Suppressor macrophage treated with lipopolysaccharide for 4 hours (primary cell): ENCODE measurements around the gene CISD1.

Experiments
- DNase-seq: peaks from one replicate; pipeline ENCODE4 v3.0.0-alpha.2; 2020

The CISD1 gene

DNA sequence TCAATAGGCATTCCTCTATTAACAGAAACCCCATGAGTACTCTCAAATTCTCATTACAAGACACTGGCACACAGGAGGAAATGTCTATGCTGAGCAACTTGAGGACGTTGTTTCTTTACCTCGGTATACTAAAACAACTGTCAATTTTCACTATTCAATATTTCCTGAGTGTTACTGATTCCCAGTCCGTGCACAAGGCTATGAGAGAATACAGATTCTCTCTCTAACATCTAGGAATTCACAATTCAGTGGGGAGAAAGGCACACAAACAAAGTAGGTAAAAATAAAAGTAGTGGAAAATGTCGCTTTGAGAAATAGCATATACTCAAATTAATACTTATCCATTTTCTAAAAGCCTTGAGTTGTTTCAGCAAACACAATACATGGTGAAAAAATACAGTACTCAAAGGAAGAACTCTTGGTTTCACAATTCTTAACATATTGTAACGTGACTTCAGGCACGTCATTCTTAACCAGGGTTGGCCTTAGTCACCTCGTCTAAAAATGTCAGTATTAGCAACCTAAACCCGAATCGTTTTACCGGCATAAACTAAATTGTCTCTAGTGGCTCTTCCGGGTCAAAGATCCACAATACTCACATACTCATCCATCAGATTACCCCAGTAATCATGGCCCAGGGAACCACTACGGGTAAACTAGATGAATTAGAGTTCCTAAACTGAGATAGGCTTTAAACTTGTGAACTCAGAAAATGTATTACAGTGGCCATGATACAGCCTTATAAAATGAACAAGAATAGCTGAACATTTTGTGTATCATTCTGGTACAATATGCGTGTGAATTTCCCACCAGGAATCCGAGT is 2.7 kb upstream of the CISD1 start:
- peak; percentile 93 for DNase-seq

DNA sequence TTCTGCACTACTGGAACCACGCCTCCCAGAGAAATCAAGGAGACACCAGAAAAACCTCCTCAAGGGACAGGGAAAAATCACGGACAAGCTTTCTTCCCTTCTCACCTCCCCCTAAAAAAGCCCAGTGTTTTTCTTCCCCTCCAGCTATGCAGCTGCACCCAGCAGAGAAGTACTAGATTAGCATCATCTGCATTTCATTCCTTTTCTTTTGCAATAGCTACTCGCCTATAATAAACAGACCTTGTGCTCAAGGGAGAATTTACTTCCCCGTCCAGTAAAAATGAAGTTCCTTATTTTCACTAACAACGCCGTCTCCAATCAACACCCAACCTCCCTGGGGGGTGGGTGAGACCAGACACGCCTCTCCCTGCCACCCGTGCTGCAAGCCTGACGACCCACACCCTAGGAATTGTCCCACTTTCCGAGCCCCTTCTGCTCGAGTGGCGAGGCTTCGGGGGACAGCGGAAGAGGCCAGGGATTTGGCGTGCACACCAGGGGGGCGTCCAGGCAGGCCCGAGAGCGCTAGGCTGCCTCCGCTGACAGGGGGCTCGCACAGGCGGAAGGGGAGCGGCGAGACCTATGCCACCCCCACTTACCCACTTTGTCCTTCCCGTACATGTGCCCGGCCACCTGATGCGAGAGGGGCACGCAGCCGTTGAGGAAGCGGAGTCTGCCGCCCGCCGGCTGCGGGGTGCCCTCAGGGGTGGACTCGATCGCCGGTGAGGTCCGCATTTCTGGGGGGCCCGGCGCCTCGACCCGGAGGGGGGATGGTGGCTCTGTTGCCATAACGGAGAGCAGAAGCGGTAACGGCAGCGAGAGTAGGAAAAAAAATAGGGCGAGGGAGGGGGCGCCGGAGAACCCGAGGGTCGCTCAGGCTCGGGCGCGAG is 1.9 kb upstream of the CISD1 start:
- peak; percentile 90 for DNase-seq

DNA sequence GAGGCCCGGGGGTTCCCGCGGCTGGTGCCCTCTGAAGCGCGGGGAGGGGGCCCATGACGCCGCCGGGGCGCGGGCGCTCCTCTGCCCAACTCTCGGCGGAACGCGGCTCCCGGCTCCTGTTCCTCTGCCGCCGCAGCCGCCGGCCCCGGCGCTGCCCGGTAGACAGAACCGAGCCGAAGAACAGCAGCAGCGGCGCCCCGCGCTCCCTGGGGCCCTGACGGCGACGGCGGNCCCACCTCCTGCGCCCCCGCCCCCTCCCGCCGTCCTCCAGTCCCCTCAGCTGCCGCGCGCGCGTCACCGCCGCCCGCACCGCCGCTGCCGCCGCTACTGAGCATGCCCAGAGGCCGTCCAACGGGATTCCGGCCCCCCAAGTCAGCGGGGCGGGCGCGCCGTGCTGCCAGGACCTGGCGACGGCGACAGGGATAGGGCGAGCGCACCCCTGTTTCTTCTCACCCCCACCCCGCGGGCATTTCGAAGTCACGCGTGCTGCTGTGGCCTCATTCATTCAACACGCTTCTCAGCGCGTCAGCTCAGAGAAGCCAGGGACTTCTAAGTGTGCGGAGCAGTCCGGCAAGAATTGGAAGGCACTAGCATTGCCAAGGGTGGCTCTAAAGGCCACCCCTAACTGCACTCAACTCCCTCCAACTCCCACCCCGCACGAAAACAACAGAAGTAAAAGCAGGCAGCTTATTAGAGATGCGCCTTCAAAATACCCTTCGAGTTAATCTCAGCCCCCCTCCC is 1.1 kb upstream of the CISD1 start, which contains the start of gene IPMK:
TSS of gene IPMK (minus strand) at position 182 of the 741 bp plus-strand sequence. CDS start 283 bp downstream, outside the sequence.
- DNase-seq, result peak; percentile 98

DNA sequence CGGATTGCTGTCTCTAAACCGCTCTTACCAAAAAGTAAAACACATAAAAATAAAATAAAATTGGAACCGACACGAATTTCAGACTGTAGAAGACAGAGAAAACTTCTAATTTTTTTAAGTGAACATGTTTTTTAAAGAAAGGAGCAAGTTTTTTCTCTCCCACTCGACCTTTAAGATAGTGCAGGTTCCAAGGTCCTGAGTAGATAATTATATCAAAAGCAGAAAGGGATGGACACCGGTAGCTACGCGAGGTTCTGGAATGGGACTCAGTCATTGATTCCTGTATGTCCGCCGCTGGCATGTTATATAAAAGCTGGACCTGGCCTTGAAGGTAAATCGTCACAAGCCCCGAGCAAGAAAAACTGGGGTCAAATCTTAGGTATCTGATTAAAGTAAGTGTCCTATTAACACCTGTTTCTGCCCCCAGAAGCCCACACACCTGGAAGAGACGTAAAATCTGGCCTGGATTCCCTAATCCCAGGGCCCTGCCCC is 462 bp upstream of the CISD1 start:
- DNase-seq, result no peak

DNA sequence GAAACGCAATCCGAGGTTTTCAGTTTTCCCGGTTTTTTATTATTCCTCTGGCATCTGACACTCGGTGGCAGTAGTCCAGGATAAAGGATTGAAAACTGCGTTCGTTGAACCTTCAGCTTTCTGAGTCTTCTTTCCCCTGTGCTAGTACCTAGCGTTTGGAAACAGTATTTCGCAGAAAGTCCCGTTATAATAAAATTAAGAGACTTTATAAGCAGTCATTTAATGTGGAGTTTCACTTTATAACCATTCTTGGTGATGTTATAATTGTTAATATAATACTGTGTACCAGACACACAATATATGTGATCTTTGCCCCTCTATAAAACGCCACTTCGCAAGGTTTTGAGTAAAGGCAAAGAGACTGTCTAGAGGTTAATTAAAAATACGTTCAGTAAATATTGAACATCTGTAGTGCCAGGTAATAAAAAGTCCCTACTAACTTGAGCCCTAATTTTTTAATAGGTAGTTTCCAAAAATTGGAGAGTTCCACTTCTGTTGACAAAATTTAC is 874 bp downstream of the CISD1 start:
- no peak for DNase-seq

DNA sequence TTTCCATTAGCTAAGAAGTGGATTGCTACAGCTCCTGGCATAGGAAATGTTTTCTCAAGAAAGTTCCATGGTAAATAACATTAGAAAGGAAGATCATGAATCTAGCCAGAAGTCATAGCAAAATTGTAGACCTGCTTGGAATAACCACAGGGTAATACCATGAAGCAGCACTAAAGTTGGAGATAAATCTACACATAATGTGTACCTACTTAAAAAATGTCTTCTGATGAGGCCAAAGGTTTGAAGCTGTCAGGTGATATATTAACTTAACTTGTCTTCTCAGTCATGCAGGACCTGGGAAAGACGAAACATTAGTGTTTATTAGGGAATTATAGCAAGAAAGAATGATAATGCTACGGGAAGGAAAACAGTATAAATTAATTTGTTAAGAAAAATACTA is 6.3 kb downstream of the CISD1 start:
- DNase-seq, result no peak

DNA sequence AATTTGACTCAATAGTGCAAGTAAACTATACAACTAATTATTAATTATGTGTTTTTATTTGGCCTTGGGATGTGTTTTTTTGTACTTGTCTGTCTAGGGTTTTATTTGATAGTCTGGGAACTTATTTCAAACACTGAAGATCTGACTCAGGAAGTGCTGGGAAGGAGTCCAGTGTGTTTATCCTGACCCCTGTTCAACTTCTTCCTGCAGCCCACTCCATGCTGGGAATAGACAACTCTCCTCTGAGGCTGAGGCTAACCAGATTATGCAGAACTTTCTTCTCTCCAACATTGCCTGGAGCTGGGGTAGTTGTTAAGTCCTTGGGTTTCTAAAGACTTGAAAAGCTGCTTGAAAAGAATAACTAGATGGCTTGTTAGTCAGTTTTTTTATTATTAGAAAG is 6.9 kb downstream of the CISD1 start:
- DNase-seq, result no peak

DNA sequence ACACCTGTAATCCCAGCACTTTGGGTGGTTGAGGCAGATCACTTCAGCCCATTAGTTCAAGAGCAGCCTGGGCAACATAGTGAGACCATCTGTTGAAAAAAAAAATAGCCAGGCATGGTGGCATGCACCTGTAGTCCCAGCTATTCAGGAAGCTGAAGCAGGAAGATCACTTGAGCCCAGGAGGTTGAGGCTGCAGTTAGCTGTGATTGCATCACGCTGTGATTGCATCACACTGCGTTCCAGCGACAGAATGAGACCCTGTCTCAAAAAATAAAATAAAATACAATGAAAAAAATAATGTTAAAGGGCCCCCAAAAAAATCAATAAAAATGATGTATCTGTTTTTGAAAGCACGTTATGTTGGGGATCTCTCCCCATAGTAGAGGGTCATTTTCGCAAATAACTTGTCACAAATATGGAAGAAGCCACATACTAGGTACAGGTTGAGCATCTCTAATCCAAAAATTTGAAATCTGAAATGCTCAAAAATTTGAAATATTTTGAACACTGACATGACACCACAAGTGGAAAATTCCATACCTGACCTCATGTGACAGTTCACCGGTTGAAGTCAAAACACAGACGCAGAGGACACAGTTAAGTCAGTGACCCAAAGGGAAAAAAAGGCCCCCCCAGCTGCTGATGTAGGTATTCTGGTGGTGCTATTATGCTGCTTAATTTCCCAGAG is 9.5 kb downstream of the CISD1 start:
- DNase-seq, result no peak

DNA sequence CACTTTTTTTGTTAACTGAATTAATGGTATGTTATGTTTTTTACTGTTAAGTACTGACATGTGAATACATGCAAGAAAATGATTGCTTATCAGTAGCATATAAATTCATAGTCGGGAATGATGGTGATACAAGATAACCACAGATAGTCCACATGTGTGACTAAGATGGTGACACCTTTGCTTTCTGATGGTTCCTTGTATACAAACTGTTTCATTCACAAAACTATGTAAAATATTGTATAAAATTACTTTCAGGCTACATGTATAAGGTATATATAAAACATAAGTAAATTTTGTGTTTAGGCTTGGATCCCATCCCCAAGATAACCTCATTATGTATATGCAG is 10.0 kb downstream of the CISD1 start:
- DNase-seq, result no peak

DNA sequence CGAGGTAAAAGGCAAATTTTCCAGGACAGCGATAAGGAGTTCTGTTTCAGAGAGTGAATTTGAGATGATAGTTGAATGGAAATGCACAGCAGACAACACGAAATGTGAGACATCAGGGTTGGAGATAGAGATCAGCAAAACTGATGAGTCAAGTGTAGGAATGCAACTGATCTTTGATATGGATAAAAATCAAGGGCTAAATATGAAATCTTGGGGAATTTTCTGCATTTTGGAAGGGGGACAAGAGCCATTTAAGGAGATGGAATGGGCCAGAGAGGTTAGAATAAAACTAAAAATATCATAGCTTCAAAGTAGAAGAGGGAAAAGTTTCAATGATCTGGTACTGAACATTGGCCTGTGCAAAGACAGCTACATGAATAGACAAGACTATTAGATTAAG is 11.5 kb downstream of the CISD1 start:
- no peak for DNase-seq

DNA sequence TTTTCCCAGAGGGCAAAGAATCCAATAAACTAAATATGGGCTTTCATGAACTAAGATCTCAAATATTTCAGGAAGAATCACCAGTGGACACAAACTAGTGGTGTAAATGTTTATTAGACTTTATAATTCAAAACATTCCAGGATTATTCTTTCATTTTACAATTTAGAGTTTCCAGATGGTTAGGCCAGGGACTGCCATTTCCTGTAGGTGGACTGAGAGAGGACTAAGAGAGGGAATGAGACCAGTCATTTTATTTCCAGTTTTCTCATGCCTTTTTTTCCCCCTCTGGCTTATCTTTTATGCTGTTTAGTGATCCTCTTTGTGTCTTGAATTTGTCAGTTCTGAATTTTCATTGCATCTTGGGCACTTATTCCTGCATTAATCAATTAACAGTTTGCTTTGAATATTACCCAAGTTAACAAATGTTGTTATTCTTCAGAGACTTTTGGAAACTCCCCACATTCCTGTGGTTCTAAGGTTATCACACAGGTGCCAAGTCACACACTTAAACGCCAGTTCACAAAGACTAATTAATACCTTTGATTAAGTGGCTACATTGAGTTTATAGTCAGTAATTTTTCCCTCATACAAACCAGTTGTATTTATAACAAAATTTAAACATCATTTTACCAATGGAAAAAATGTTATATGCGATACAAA is 12.3 kb downstream of the CISD1 start:
- DNase-seq, result no peak

DNA sequence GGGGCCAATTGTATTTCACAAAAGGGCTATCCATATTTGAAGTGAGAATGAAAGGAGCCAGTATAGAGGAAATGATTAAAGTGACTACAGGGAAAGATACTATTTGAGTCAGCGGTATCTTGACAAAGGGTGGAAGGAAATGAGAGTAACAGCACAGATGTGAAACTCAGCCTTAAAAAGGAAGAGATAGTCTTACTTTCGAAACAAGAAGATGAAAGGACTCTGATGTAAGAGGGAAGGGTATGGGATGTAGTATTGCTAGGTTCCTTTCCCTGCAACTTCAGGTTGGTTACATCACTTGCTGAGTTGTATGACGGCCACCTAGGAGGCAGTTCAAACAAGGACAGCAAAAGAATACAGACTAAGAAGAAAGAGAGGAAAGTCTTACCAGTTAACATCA is 13.7 kb downstream of the CISD1 start:
- DNase-seq, result peak; percentile 88

DNA sequence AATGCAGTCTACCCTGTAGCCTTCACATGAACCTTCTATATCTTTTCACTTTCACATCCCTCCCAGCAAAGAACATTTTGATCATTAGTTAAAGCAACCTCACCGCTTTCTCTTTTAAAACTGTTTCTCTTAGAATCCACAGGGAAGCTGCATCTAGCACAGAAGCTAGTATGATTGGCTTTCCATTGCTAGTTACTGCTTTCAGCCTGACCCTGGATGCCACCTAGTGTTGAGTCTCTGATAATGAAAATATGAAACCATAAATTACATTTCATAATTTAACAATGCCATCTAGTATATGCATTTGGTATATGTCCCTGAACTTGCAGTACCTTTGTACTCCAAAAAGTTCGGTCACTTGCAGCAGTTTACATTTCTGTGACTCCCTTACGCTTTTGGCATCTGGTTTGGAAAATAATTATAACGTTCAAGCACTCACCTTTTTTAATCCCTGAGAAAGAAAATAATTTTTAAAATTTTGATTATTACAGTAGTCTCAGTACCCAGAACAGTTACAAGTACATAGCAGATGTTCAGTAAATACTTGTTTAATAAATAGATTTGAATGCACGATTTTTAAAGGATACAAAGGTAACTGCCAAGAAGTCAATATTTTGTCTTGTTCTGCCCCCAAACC is 22.7 kb downstream of the CISD1 start:
- DNase-seq, result peak; percentile 73

DNA sequence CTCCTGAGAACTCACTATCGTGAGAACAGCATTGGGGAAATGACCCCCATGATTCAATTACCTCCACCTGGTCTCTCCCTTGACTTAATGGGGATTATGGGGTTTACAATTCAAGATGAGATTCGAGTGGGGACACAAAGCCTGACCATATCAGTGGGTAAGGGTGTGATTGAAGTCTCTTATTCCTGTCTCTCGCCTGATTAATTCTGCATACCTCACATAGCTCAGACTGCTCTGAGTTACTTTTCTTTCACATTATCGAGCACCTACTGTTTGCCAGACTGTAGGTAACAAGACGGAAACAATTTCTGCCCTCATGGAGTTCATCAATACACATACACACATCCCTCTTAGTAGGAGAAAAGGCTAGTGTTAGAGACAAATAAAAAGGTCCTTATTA is 25.0 kb downstream of the CISD1 start:
- no peak for DNase-seq

DNA sequence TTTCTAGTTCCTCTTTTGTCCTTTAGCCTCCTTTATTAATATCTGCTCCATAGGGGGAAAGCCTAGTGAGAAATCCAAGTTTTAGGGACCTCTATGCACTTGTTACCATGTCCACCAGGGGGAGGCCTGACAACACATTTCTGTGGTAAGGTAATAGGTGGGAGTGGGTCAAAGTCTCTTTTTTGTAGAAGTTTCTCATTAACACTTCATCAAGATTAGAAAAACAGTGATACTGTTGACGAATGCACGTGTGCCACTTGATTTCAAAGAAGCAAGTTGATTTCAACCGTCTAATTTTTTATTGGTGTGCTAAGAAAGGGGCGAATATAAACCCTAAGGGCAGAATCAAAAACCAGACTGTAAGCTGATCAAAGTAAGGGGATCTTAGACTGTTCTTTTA is 30.6 kb downstream of the CISD1 start:
- peak; percentile 76 for DNase-seq

DNA sequence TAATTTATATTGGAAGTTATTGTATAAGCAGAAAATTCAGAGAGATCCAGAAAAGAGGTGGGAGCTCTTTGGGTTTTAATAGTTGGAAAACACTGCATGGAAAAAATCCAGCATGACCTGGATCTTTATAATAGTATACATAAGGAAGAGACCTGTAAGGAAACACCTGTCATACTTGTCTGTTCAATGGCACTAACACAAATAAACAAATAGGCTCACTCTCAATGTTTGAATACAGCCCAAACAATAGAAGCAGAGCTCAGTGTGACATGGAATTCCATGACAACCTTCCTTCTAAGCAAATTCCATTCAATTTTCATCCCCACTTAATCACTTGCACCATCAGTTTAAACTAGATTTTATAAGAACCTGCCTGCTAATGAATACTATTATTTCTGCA is 31.7 kb downstream of the CISD1 start:
- DNase-seq, result no peak

DNA sequence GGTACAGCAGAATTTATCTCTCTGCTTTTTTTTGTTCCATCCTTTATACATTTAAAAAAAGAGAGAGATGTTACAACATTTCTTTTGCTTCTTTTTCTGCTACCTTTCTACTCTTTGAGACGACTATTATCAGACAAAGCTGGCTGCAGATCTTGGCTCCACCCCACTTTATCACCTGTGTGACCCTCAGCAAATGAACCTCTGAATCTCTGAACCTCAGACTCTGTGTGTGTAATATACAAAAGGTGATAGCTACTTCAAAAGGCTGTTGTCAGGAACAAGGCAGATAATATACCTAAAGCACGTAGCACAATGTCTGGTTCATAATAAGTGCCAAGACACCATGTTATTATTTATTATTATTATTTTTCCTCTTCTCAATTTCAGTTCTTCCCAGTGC is 33.3 kb downstream of the CISD1 start:
- no peak for DNase-seq

DNA sequence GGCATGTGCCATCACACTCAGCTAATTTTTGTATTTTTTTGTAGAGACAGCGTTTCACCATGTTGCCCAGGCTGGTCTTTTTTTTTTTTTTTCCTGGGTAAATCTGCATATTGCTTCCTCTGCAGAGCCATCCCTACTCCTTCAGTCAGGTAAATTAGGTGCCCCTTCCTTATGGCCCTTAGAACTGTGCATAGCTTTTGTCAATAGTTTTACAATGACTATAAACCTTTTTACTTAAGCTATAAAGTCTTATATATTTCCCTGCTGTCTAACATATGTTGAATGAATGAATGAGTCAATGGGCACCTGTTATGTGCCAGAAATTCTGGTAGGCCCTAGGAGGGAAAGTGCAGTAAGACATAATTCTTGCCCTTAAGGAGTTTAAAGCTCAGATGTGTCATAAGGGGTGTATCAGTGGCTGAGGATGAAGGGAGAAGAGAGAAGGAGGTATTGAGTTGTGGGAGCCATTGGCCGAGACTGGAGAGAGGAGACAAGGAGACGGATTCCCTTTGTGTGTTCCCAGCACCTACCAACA is 35.2 kb downstream of the CISD1 start:
- DNase-seq, result no peak

DNA sequence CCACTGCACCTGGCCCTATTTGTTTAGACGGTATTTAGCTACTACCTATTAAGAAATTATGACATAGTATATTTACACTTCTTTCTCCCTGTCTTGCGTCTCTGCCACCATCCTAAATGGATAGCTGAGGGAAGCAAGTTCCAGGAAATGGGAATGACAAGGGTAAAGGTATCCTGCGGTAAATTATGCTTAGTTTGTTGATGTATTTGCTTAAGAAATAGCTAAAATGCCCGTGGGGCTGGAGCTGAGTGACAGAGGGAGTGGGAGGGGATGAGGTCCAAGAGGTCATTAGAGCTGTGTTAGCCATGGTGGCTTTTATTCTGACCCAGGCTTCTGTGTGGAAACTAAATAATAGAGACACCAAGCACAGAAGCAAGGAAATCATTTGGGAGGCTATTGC is 36.9 kb downstream of the CISD1 start:
- no peak for DNase-seq

DNA sequence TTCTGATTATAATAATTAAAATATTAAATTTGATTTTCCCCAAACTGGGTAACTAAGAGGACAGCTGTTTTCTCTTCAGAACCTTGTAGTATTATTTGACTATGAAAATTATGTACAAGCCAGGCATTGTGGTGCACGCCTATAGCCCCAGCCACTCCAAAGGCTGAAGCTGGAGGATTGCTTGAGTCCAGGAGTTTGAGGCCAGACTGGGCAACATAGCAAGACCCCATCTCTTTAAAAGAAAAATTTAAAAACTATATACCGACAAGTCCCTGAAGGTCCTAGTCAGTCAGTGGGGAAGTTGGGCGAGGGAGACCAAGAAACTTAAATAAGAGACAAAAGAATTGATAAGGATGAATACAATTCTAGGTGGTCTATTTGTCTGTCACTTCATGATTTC is 38.7 kb downstream of the CISD1 start:
- no peak for DNase-seq

DNA sequence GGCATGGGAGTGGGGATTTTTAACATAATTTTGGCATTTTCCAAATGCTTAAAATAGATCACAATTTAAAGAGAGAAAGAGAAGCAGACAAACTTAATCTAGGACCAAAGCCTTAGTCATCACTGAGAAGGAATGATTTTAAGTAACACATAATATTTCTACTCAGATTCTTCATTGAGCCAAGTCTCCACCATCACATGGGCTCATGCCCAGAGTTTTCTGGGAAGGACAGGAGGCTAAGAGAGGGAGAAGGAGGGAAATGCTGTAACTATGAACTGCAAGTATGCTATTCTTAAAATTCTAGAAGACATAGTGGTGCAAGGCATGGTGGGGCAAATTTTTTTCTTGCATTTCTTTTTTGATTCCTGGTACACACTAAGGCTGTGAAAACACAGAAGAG is 42.1 kb downstream of the CISD1 start:
- no peak for DNase-seq
